Fibroblast of villous mesenchyme (primary cell): Measurements from ENCODE around the gene LPCAT2. TPM values are rescaled to one million over a fixed set of nuclear protein-coding genes. Genes with fewer than 3 reads are reported as not detected.
"Not testable (repeated sequence)": the region's sequence is repeated elsewhere in the genome, so short reads cannot be mapped to it uniquely, and the experiment has no call there.

ENCODE experiments used
- DNase-seq: peaks from one replicate; pipeline ENCODE4 v3.0.0-alpha.2; 2010; ENCODE audit warnings: low read depth
- H3K4me3 ChIP-seq: 2 replicates; pipeline ENCODE4 v1.5.1; 2011; ENCODE audit warnings: low read depth, mild to moderate bottlenecking, low read length
- CTCF ChIP-seq: IDR thresholded peaks from 2 replicates; pipeline ENCODE4 v1.5.1; 2012; ENCODE audit warnings: low read depth, mild to moderate bottlenecking, low read length; ENCODE audit not compliant: insufficient read depth
- total RNA-seq: library from RNA; depleted of rRNA; stranded (reverse); fragments of >200 nt; gene quantifications from 2 replicates; pipeline ENCODE4 v1.2.3, GENCODE V29; 2012

LPCAT2 gene
- total RNA-seq, 1 donor = 54.8 TPM

GRCh38 chr16:55605754-55606336 lies 97.0 kb downstream of the LPCAT2 start:
- no peak for DNase-seq

GRCh38 chr16:55613613-55614335 lies 104.9 kb downstream of the LPCAT2 start:
- H3K4me3 ChIP-seq = no peak overlapping the region
- no peak for DNase-seq
- TF ChIP-seq CTCF = no peak

More at GRCh38 chr16:55605754-55606336, 97.0 kb downstream of the LPCAT2 start:
- H3K4me3 ChIP-seq = no peak overlapping the region
- TF ChIP-seq CTCF = no peak

- no peak for DNase-seq
- no peak for TF ChIP-seq CTCF
These were observed 106.2 kb downstream of the LPCAT2 start for GRCh38 chr16:55615071-55615470.

GRCh38 chr16:55615670-55616069 lies 106.8 kb downstream of the LPCAT2 start:
- DNase-seq, H3K4me3 ChIP-seq: not testable (repeated sequence)

More at GRCh38 chr16:55615071-55615470, 106.2 kb downstream of the LPCAT2 start:
- no peak overlapping the region for H3K4me3 ChIP-seq

- no peak for TF ChIP-seq CTCF
- no peak overlapping the region for H3K4me3 ChIP-seq
- no peak for DNase-seq
These were observed 112.9 kb downstream of the LPCAT2 start for GRCh38 chr16:55621771-55622170.

GRCh38 chr16:55622272-55622671 lies 113.4 kb downstream of the LPCAT2 start:
- H3K4me3 ChIP-seq = no peak overlapping the region
- DNase-seq = no peak
- TF ChIP-seq CTCF = no peak

- peak; percentile 24 for TF ChIP-seq CTCF
These were observed 114.2 kb downstream of the LPCAT2 start for GRCh38 chr16:55622930-55623561.

More at GRCh38 chr16:55622930-55623561, 114.2 kb downstream of the LPCAT2 start:
- DNase-seq = no peak
- H3K4me3 ChIP-seq = no peak overlapping the region
